Measurements from ENCODE around the gene METTL23.
"Not testable (repeated sequence)": the region's sequence is repeated elsewhere in the genome, so short reads cannot be mapped to it uniquely, and the experiment has no call there.

Gene METTL23

DNA sequence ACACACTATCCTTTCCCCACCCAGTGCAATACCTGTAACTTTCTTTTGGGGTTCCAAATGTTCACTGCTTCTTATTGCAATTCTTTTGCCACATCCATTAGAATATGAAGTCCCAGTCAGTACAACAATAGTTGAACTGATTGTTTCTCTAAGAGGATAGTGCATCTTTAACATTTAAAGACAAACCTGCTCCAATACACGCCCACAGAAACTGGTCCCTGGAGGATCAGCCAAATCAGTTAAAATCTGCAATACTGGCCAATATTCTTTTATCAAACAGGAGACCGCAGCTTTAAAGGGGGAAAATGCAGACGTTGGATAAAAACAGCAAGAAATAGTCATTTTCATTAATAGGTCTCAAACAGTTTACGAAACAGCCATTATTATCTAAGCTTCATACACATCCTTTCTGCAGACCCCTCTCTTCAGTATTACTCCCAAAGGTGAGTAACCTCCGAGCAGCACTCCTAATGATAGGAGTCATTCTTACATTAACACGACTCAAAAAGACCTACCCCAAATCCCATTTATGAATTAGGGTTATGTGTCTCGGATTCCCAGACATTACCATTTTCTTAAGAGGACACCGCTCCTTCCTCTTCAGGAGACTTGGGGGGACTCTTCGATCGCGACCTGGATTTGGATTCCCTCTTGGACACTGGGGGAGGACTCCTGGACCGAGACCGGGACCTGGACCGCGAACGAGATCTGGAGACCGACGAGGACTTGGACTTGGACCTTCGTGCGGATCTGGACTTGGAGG lies 9.1 kb downstream of the METTL23 start:
- DNase-seq, result no peak

DNA sequence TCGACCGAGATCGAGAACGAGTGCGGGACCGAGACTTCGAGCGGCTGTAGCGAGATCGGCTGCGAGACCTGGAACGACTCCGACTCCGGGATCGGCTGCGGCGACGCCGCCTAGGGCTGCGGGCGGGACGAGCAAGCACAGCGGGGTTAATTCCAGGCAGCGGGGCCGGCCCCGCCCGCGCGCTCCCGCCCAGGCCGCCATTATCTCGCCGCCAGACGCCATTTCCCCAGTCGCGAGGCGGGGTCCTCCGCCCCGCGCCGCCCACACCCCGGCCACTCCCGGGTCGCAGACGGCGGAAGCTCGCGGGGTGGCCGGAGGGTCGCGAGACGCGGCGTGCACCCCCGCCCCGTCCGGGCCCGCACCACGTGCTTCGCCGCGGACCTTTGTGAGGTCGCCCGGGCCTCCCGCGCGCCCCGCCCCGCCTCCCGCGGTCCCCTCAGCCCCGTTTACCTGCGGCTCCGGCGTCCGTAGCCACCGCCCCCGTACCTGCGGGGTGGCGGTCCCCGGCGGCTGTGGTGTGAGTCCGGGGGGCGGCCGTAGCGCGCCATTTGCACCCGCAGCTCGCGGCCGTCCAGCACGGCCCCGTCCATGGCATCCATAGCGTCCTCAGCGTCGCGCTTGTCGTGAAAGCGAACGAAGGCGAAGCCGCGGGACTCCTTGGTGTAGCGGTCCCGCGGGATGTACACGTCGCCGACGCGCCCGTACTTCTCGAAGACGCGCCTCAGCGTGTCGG lies 9.9 kb downstream of the METTL23 start:
- peak; percentile 62 for DNase-seq

DNA sequence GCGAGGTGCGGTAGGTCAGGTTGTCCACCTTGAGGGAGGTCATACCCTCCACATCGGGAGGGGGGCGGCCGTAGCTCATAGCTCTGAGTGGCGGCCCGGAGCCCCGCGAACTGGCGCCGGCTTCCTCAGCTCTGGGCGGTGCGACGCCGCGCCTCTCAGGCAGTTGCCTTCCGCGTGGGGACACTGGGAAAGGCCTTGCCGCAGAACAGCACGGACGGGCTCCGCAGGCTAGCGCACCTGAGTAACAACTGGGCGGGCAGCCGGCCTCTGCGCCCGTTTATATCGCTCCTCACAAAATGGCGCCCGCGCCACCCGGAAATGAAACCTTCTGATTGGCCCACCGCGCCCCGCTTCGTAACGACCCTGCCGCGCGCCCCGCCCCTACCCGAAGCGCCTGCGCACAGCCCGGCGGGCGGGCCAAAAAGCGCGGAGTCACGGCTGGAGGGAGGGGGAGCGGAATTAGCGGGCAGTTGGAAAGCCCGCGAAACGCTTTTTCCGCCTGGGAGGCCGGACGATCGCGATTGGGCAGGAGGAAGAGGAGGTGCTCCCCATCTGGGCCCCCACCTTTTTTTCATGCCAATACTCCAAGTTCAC lies 10.5 kb downstream of the METTL23 start, which contains the start of gene SRSF2:
TSS of gene SRSF2 (minus strand) at position 250 of the 594 bp plus-strand sequence. CDS start at position 79, 171 bp downstream.
- peak; percentile 100 for DNase-seq

DNA sequence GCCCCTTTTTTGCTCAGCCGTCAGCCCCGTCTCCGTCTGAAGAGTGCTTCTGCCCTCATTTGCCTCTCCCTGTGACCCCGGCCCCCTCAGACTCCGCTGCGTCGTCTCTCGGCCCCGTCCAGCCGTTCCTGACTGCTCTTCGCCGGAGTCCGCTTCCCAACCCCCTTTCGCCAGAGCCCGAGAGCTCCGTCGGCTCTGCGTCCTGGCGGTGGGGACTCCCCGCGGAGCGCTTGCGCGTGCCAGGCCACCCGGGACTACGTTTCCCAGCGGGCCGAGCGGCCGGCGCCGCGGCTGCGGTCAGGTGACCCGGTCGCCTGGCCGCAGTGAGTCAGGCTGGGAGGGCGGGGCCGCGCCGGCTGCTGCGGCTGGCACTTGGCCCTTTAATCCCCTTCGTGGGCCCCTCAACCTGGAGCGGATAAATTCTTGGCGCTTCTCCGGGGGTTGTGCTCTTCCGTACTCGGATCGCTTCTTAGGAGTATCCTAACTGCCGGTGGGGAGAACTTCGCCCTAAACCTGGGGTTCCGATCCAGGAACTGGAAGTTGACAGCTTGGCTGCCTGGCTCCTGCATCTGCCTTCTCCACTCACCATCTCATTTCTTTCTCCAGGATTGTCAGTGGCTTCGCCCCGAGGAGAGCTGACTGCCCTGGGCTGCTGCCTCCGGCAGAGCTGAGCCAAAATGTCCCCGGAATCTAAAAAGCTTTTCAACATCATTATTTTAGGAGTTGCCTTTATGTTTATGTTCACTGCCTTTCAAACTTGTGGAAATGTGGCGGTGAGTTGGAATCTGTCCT lies 11.2 kb downstream of the METTL23 start, which contains the start of gene MFSD11:
TSS of gene MFSD11 (plus strand) at position 444 of the 792 bp plus-strand sequence. CDS start at position 678, 234 bp downstream.
- peak; percentile 94 for DNase-seq

DNA sequence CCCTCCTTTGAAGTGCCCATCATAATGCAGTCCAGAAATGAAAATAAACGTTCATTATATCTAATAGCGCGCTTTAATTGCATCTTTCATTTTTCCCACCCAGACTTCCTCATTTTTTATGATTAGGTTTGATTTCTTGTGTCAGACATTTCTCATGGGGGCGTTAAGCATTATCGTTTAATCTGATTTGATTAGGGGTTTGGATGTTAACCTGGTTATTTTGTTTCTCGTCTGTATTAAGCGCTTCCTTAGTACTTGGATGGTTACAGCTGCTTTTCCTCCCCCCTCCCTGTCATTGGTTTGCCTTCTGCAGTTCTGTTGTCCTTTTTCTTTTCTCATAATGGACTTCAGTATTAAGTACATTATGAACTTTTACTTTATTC lies 11.8 kb downstream of the METTL23 start:
- no peak for DNase-seq

DNA sequence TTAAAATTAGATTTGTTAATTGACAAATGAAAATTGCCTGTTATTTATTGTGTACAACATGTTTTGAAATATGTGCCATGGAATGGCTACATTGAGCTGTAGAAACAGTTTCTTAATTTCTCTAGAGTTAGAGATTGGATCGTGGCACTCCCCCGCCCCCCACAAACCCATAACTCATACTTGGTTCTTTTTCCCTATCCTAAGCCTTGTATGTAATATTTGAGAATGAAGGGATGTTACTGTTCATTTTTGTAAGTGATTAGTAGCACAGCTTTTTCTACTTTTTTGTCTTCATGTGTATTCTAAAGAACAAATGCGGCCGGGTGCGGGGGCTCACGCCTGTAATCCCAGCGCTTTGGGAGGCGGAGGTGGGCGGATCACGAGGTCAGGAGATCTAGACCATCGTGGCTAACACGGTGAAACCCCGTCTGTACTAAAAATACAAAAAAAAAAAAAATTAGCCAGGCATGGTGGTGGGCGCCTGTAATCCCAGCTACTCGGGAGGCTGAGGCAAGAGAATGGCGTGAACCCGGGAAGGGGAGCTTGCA lies 13.0 kb downstream of the METTL23 start:
- DNase-seq, result not testable (repeated sequence)

DNA sequence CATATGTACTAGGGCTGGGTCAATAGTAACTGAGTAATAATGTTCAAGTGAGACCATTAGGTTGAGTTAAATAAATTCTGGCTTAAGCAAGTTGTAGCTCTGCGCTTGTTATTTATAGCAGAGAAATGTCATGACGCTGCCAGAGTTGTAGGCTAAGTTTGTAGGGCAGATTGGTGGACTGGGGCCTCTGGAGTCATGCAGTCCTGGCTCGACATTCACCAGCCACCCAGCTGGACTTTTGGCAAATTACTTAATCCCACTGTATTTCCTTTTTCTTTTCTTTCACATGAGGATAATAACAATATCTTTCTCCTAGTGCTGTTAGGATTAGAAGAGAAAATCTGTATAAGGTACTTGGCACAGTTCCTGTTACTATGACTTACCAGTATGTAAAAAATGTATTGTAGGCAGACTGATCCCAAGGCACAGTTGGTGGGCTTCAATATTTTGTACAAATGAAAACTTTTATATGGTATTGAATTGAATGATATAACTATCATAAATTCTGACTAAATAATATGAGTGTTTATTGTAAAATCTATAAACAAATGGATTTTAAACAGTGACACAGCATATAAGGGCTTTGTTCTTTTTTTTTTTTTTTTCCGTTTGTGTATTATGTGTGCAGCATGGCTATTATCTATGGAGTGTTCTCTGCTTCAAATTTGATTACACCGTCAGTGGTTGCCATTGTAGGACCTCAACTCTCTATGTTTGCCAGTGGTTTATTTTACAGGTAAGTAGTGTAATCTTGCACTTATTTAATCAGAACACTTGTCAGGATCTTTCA lies 13.9 kb downstream of the METTL23 start:
- no peak for DNase-seq

DNA sequence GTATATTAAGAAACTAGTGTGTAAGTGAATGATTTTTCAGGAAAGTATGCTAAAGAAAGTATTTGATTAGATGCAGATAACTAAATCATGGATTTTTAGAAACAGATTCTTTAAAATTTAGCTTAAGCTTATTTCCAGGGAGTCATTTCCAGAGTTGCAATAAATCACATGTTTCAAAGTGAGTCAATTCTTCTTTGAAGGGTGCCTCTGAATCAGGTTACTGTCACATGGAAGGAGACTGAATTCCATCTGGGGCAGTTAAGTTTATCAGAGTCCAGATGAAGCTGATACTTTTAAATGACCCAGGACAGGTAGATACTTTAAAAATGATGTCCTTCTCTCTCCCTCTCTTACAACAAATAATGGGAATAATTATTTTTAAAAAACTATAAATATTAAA lies 16.3 kb downstream of the METTL23 start:
- no peak for DNase-seq

DNA sequence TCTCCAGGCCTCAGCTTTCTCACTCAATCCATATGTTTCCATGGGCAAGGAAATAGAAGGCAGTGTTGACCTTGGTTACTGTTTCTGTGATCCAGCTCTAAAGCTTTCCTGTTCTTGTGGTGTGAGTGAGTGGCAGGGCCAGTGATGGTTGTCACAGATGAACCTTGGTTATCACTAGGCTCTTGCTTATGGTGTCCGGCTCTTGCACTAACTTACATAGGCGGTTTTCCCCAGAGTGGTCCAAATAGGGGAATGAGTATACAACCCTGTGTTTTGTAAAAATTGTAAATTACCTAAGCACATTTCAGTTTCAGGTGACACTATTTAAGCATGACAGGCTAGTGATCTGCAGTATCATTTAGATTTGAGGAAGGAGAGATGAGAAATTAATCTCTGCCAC lies 18.1 kb downstream of the METTL23 start:
- no peak for DNase-seq

DNA sequence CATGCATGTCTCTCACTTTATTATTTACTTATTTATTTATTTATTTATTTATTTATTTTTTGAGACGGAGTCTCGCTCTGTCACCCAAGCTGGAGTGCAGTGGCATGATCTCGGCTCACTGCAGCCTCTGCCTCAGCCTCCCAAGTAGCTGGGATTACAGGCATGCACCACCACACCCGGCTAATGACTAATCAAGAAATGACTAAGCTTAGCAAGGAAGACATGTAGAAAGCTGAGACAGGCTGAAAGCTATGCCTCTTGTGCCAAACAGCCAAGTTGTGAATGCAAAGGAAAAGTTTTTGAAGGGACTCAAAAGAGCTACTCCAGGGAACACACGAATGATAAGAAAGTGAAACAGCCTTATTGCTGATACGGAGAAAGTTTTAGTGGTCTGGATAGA lies 19.1 kb downstream of the METTL23 start:
- DNase-seq, result not testable (repeated sequence)

DNA sequence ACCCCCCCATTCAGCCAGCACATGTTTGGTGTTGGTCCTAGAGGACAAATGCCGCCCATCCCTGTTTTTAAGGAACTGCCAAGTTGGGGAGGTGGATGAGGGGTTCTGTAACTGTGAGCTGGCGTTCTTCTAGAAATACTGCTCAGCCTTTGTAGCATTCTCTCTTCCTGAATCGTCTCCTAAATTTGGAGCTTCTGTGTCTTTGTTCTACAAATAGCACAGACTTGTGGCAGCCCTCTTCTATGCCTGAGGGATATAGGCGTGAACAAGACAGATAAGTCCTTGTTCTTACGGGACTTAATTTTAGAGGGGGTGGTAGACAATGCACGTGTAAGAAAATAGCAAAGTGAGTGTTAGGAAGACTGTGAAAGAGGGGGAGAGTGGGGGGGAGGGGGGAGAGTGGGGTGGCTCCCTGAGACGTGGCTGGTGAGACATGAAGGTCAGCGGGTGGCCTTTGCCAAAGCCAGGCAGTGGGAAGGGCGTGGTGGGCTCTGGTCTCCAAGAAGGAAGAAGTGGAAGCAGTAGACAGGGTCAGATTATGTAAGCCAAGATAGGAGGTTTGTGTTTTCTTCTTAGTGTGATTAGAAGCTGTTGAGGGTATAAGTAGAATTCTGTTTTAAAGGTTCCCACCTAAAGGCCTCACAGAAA lies 21.2 kb downstream of the METTL23 start:
- DNase-seq, result no peak

DNA sequence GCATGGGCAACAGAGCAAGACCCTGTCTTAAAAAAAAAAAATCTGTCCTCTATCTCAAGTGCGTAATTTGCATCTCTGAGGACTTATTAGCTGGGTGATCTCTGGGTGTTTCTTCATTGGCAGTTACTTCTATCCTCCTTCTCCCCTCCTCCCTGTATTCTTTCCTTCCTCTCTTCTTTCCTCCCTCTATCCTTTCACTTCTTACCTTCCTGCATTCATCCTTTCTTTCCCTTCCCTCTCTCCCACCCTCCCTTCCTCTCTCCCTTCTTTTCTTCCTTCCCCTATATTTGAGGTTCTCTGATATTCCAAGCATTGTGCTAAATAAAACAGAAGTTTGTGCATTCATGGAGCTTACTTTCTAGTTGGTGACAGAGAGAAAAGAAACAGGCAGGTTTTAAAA lies 22.0 kb downstream of the METTL23 start:
- DNase-seq, result no peak

DNA sequence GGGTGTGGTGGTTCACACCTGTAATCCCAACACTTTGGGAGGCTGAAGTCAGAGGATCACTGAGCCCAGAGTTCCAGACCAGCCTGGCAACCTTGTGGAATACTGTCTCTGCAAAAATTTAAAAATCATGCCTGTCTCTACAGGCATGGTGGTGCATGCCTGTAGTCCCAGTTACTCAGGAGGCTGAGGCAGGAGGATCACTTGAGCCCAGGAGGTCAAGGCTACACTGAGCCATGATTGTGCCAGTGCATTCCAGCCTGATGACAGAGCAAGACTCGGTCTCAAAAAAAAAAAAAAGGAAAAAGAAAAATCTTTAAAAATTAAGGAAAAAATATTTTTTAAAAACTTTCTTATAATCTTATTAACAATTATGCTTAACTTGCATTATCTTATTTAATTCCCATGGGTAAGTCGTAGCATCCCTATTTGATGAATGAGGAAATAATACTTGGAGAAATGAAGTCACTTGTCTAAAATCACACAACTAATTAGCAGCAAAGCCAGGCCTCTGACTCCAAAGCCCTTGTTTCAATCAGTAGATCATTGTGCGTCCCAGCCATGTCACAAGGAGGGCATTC lies 24.9 kb downstream of the METTL23 start:
- DNase-seq, result no peak

DNA sequence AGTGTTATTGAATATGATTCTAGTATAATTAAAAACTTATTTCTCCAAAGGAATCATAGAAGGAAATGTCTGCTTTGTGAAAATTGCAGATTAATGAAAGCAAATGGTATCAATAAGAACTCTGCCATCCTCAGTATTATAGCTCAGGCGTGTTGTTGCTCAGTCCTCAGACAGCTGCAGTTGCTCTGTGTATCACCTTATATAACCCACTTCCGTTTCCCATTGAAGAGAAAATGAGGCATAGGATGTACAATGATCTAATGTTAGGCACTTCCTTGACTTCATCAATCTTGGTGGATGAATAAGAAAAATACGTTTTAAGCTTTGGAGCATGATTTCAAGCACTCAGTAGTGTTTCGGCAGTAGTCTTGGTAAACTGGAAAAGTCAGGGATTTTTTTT lies 25.4 kb downstream of the METTL23 start:
- peak; percentile 61 for DNase-seq

DNA sequence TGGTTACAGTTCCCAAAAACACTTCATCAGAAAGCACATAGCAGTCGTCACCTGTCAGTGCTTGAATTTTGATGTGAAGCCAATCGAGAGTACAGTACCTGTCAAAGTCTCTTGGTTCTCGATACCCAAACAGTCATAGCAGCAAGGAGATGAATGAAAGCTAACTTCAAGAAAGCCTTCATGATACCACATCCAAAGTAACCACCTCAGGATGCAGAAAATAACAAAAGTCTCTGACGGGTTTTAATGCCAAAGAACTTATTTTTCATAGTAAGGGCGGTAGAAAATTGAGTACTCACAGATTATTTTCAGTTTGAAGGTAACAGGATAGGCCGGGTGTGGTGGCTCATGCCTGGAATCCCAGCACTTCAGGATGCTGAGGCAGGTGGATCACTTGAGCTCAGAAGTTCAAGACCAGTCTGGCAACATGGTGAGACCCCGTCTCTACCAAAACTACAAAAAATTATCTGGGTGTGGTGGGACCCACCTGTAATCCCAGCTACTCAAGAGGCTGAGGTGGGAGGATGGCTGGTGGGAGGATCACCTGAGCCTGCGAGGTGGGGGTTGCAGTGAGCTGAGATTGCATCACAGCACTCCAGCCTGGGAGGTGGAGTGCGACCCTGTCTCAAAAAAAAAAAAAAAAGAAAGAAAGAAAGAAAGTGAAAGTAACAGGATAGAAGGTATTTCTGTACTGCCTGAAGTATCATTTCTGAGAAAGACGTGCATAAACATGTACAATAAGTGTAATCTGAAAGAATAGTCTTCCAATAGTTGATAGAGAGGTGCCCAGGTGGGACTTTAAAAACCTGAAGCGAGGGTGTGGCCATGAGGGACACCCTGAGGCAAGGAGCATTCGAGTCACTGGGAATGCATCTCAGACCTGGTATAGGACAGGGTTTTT lies 26.7 kb downstream of the METTL23 start:
- peak; percentile 76 for DNase-seq

DNA sequence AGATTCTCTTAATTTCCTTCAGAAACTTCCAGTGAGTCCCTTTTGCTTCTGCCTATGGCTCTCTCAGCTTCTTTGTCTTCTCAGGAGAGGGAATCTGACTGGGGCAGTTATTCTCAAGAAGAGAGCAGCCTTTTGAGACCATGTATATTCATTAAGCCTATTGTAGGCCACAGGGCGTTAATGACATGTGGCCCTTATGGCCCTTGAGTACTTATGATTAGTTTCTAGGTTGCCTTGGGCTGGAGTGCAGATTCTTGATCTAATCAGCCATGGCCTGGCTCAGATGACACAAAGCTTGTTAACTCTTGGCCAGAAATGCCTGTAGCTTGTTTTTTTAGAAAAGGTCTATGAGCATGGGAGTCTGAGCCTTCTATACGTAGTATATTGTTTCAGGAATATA lies 28.6 kb downstream of the METTL23 start:
- no peak for DNase-seq

DNA sequence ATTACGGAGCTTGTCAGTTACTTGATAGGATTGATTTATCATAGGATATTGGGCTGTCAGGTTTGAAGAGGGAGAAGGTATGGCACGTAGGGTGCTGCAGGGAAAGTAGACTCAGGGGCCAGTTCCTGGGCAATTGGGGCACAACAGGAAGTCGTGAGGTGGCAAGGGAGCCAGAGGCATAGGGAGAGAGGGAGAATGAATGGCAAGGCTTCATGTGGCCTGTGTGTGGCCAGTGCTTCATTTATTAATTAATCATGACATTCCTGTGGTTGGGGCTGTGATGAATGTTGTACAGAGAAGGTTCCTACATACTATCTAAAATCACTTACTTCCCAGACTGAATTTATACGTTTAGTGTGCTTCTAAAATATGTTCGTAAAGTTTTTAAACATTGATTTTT lies 30.6 kb downstream of the METTL23 start:
- no peak for DNase-seq

DNA sequence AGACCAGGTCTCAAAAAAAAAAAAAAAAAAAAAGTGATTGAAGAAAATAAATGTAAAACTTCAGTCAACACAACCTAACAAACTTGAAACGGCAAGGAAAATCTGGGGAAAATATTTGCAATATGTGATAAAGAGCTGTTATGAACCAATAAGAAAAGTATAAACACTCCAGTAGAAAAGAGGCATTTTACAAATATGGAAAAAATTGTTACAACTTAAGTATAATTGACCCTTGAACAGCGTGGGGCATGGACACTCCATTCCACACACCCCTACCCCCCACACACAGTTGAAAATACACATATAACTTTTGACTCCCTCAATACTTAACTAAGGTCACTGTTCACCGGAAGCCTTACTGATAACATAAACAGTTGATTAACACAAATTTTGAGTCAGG lies 31.9 kb downstream of the METTL23 start:
- DNase-seq, result no peak

DNA sequence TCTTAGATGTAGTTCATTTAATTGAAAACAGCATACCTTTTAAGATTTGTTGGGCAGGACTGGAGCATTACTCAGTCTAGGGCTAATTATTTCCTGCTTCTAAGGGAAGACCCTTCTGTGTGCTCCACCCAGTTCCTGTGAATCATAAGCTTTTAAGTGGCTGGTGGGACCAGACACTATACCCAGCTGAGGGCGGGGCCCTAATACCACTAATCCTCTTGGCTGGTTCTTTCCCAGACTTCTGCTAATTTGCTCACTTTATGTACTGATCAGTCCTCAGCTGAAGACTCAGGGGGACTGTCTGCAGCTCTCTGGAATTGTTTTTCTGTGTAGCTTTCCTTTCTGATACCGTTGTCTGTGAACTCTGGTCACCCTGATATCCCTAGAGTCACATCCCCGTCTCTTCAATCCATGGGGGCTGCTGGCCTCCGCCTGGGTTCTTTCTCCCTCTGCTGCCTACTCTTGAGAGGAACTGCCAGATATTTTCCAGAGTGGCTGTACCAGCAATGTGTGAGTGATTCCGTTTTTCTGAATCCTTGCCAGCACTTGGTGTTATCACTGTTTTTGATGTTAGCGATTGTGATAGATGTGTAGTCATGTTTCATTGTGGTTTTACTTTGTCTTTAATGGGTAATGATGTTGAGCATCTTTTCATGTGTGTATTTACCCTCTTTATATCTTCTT lies 46.3 kb downstream of the METTL23 start:
- peak; percentile 75 for DNase-seq

Measured in central memory CD4-positive, alpha-beta T cell (primary cell).